ENCODE measurements around the gene RERE. TPM values are rescaled to one million over a fixed set of nuclear protein-coding genes. Genes with fewer than 3 reads are reported as not detected.
"Not testable (repeated sequence)": the region's sequence is repeated elsewhere in the genome, so short reads cannot be mapped to it uniquely, and the experiment has no call there.

Gene RERE
- total and polyA plus RNA-seq, 2 experiments from 2014 or later: 148 to 170 TPM

GRCh38 chr1:8446119-8446518, 371.3 kb downstream of the RERE start:
- H3K27ac Mint-ChIP-seq: peak overlapping the region; percentile 39; the same call in 1 of the 2 replicates
- H3K4me3 Mint-ChIP-seq; H3K4me2 ChIP-seq; H3K36me3 ChIP-seq (ENCODE audit: insufficient read depth); H3K4me3 ChIP-seq; H2AFZ ChIP-seq; H3F3A ChIP-seq (replicated peaks; ENCODE audit: low read depth); H3K27me3 Mint-ChIP-seq (ENCODE audit: insufficient read depth, low read depth, poor library complexity); H3K27me3 ChIP-seq (ENCODE audit: insufficient read depth); DNase-seq (ENCODE audit: low spot score); H3K9me2 ChIP-seq (ENCODE audit: insufficient read depth); H3K9me3 Mint-ChIP-seq; ATAC-seq; H4K20me1 ChIP-seq (replicated peaks; ENCODE audit: insufficient read depth): not testable (repeated sequence)
- Histone ChIP-seq H3K79me2 (replicated peaks; ENCODE audit: insufficient read depth) (peaks cover 47% of the 10 kb centered on the region), H3K27ac (ENCODE audit: low read depth) (peak overlapping the region; percentile 64; the same call in 1 of the 2 replicates), H3K4me1 (ENCODE audit: insufficient read depth) (peaks cover 53% of the 10 kb centered on the region)
- H3K36me3 Mint-ChIP-seq (ENCODE audit: low read depth): peaks cover 27% of the 10 kb centered on the region
- peaks cover 52% of the 10 kb centered on the region for H3K4me1 Mint-ChIP-seq

DNA sequence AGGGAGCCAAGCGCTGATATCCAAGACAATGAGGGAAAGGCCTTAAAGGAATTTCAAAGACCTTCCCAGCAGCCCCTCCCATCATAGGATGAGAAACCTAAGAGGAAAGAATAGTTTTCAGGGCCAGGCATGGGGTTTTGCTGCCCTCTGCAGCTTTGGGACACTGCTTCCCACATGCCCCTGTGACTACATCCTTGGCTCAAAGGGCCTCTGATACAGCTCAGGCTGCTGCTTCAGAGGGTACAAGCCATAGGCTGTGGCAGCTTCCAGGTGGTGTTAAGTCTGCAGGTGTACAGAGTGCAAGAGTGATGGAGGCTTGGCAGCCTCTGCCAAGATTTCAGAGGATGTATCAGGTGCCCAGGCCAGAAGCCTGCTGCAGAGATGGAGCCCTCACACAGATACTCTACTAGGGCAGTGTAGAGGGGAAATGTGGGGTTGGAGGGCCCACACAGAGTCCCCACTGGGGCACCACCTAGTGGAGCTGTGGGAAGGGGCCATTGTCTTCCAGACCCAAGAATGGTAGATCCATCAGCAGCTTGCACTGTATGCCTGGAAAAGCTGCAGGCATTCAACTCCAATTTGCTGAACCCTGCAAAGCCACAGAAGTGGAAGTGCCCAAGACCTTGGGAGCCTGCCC, 373.8 kb downstream of the RERE start:
- peak; percentile 90 for ATAC-seq
- peak overlapping the region; percentile 33; the same call in 1 of the 2 replicates for H3K4me2 ChIP-seq
- peaks cover 6% of the 10 kb centered on the region; the same call in 1 of the 2 replicates for H3F3A ChIP-seq (replicated peaks; ENCODE audit: low read depth)
- no peaks in the 10 kb centered on the region for H3K36me3 ChIP-seq (ENCODE audit: insufficient read depth)
- H3K9me2 ChIP-seq (ENCODE audit: insufficient read depth): no peaks in the 10 kb centered on the region
- peak overlapping the region; percentile 70; the same call in 1 of the 2 replicates for H3K27ac Mint-ChIP-seq
- no peak overlapping the region for H3K4me3 Mint-ChIP-seq
- peaks cover 6% of the 10 kb centered on the region; the same call in 1 of the 3 replicates for H3K9me3 Mint-ChIP-seq
- H3K27me3 ChIP-seq (ENCODE audit: insufficient read depth): no peaks in the 10 kb centered on the region
- peak; percentile 97 for DNase-seq (ENCODE audit: low spot score)
- H3K27me3 Mint-ChIP-seq (ENCODE audit: insufficient read depth, low read depth, poor library complexity): peaks cover 10% of the 10 kb centered on the region
- TF ChIP-seq REST (IDR thresholded peaks at IDR 0.05; ENCODE audit: unreplicated experiment) (no peak), ZNF462 (CRISPR knock-in tag; IDR thresholded peaks at IDR 0.05) (peak; percentile 35; the same call in 1 of the 2 replicates)
- TF ChIP-seq, protein P1, sequence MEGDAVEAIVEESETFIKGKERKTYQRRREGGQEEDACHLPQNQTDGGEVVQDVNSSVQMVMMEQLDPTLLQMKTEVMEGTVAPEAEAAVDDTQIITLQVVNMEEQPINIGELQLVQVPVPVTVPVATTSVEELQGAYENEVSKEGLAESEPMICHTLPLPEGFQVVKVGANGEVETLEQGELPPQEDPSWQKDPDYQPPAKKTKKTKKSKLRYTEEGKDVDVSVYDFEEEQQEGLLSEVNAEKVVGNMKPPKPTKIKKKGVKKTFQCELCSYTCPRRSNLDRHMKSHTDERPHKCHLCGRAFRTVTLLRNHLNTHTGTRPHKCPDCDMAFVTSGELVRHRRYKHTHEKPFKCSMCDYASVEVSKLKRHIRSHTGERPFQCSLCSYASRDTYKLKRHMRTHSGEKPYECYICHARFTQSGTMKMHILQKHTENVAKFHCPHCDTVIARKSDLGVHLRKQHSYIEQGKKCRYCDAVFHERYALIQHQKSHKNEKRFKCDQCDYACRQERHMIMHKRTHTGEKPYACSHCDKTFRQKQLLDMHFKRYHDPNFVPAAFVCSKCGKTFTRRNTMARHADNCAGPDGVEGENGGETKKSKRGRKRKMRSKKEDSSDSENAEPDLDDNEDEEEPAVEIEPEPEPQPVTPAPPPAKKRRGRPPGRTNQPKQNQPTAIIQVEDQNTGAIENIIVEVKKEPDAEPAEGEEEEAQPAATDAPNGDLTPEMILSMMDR (conservative IDR thresholded peaks at IDR 0.05; ENCODE audit: low read depth in 2 of 2): peak; percentile 67 to 80
- no peak overlapping the region for H3K4me3 ChIP-seq
- H3K79me2 ChIP-seq (replicated peaks; ENCODE audit: insufficient read depth): peaks cover 29% of the 10 kb centered on the region
- H4K20me1 ChIP-seq (replicated peaks; ENCODE audit: insufficient read depth): no peaks in the 10 kb centered on the region; the same call in 1 of the 2 replicates
- peak overlapping the region; percentile 85 for H3K27ac ChIP-seq (ENCODE audit: low read depth)
- peaks cover 66% of the 10 kb centered on the region for H3K4me1 Mint-ChIP-seq
- peaks cover 45% of the 10 kb centered on the region for H3K4me1 ChIP-seq (ENCODE audit: insufficient read depth)
- H2AFZ ChIP-seq: no peak overlapping the region
- peaks cover 24% of the 10 kb centered on the region for H3K36me3 Mint-ChIP-seq (ENCODE audit: low read depth)
